Activated CD8-positive, alpha-beta memory T cell treated with anti-CD3 and anti-CD28 coated beads, Interleukin-2, amount 10 ng/mL, durations not matched to agents 7 days and 5 days (primary cell): Measurements from ENCODE around the gene COL18A1. TPM values are rescaled to one million over a fixed set of nuclear protein-coding genes. Genes with fewer than 3 reads are reported as not detected.
"Not testable (repeated sequence)": the region's sequence is repeated elsewhere in the genome, so short reads cannot be mapped to it uniquely, and the experiment has no call there.

Source experiments
- ATAC-seq: fragments of 150-1000 bp; cut with Tn5 transposase; one replicate; pipeline ENCODE4 v1.10.0; 2021; ENCODE audit warnings: moderate library complexity
- CTCF ChIA-PET: fragments of 350-600 bp; sonication (Branson Sonifier 250); formaldehyde crosslinking; loops from one replicate; lab custom pipeline; 2021; ENCODE audit warnings: antibody characterized with exemption; lab: Charles Lee
- DNase-seq: peaks from one replicate; pipeline ENCODE4 v3.0.0-alpha.2; 2020
- H3K27ac Mint-ChIP-seq: one replicate; pipeline ENCODE4 v1.8.0; 2021; ENCODE audit warnings: mild to moderate bottlenecking, mixed read lengths
- H3K27me3 Mint-ChIP-seq: one replicate; pipeline ENCODE4 v1.8.0; 2021; ENCODE audit warnings: mixed read lengths
- H3K36me3 Mint-ChIP-seq: one replicate; pipeline ENCODE4 v1.8.0; 2021; ENCODE audit warnings: mild to moderate bottlenecking, mixed read lengths
- H3K4me1 Mint-ChIP-seq: one replicate; pipeline ENCODE4 v1.8.0; 2021; ENCODE audit warnings: mixed read lengths
- H3K4me3 Mint-ChIP-seq: one replicate; pipeline ENCODE4 v1.8.0; 2021; ENCODE audit warnings: mild to moderate bottlenecking, moderate library complexity, mixed read lengths
- H3K9me3 Mint-ChIP-seq: one replicate; pipeline ENCODE4 v1.8.0; 2022; ENCODE audit warnings: low read depth, mixed read lengths
- total RNA-seq, 2 experiments: library from RNA; stranded (reverse); gene quantifications; one replicate each; pipeline ENCODE4 v1.2.3, GENCODE V29; 2021

Gene COL18A1
- total RNA-seq, 2 experiments from 2014 or later = 5.2 to 7.3 TPM

DNA sequence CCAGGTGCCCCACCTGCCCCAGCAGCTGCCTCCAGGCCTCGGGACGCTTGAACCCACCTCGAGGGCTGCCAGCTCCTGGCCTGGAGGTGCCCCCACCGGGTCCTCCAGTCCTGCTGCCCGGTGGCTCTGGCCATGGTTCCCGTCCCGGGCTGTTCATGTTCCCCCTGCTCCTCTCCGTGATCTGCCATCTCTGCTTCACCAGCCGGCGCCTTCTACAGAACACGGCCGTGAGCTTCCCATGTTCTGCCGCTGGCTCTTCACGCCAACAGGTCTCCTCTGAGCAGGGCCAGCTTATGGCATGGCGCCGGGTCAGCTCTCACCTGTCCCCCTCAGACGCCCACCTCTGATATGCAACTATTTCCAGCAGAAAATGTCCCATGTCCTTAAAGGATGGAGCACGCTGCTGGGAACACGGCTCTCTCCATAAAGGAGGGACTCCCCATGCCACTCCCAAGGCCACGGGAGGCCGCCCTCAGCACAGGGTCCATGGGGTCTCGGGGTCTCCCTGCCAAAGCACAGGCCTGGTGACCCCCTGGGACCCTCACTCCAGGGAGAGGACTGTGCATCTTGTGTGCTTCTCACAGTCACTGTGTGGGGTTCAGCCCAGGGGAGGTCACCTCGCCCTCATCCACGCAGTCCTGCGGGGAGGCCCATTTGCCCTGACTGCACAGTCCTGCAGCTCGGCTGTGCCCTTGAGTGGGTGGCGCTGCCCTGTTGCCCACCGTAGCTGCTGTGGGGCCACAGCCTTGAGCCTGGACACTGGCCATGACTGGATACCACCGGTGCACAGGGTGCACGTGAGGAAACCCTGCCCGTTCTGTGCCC, 36.7 kb downstream of the COL18A1 start:
- DNase-seq = no peak
- no peak overlapping the region for H3K4me3 Mint-ChIP-seq
- no peak for ATAC-seq
- peaks cover 7% of the 10 kb centered on the region for H3K27me3 Mint-ChIP-seq
- H3K4me1 Mint-ChIP-seq = peaks cover 7% of the 10 kb centered on the region
- no peak overlapping the region for H3K27ac Mint-ChIP-seq
- no peaks in the 10 kb centered on the region for H3K36me3 Mint-ChIP-seq
- H3K9me3 Mint-ChIP-seq = no peaks in the 10 kb centered on the region
- CTCF ChIA-PET = interaction anchor here (1.2 to 4.3 kb wide), 6 partner anchors 133 to 302 kb away, joined by 3 to 49 read pairs (median 4); no protein-coding TSS in a partner anchor

DNA sequence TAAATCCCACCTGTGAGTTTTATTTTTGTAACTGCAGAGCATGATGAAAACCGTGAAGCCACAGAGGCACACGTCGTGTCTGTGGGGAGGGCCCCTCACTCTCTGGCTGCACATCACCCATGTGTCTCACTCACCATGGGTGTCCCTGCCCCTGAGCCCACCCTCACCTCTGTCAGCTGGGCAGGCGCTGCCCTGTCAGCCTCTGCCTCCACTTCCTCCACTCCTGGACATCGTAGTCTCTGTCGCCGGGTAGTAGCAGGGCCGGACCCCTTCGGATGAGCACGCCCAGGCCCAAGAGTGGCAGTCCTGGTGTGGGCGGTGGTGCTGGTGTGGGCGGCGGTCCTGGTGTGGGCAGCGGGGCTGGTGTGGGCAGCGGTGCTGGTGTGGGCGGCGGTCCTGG, 37.3 kb downstream of the COL18A1 start:
- DNase-seq (no peak), ATAC-seq (no peak)
- Mint-ChIP-seq H3K4me3 (no peak overlapping the region), H3K27ac (no peak overlapping the region), H3K36me3 (no peaks in the 10 kb centered on the region), H3K9me3 (no peaks in the 10 kb centered on the region), H3K4me1 (peaks cover 7% of the 10 kb centered on the region), H3K27me3 (peaks cover 7% of the 10 kb centered on the region)
- CTCF ChIA-PET = interaction anchor here (1.3 kb wide), 1 partner anchor 290 kb away, joined by 3 read pairs; no protein-coding TSS in a partner anchor

DNA sequence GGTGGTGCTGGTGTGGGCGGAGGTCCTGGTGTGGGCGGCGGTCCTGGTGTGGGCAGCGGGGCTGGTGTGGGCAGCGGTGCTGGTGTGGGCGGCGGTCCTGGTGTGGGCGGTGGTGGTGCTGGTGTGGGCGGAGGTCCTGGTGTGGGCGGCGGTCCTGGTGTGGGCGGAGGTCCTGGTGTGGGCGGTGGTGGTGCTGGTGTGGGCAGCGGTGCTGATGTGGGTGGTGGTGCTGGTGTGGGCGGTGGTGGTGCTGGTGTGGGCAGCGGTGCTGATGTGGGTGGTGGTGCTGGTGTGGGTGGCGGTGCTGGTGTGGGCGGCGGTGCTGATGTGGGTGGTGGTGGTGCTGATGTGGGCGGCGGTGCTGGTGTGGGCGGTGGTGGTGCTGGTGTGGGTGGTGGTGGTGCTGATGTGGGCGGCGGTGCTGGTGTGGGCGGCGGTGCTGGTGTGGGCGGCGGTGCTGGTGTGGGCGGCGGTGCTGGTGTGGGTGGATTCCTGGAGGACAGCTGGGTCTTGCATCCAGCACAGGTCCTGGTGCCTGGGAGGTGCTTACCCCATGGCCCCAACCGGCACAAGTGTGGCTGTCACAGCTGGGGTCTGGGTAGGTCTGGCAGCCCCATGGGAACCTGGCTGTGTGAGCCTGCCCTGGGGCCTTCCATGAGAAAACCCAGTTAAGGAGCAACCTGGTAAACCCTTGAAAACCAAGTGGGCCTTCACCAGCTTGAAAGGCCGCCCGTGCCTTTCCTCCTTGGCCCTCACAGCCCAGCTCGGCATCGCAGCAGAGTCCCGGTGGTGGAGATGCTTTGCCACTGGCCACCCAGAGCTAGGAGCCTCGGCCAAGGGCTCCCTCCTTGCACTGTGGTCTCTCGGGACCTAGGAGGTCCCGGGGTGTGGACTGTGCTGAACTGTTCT, 38.0 kb downstream of the COL18A1 start:
- DNase-seq, H3K27me3 Mint-ChIP-seq, H3K9me3 Mint-ChIP-seq, H3K27ac Mint-ChIP-seq, H3K4me1 Mint-ChIP-seq, H3K36me3 Mint-ChIP-seq, ATAC-seq, CTCF ChIA-PET, H3K4me3 Mint-ChIP-seq: not testable (repeated sequence)

DNA sequence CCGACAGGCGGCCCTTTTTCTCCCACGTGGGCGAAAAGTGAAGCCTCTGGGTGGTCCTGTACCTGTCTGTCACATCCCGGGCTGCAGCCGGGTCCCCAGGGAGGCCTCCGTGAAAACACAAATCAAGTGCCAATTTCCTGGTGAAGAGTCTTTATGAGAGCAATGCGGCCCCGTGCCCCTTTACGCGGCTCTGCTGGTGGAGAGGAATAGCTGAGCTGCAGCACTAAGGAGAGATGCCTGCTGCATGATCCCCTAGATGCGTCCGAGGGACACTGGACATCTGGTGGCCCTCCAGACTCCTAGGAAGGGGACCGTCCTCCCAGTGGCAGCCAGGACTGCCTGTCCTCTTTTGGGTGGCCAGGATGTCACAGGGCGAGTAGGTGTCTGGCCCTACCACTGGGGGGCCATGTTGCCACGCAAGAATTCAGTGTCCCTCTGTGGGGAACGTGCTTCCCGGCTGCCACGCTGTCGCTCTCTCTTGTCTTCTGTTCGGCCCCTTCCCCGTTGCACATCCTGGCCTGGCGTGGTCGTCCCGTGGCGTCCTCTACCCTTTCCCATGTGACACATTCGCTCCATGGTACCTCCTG, 38.7 kb downstream of the COL18A1 start:
- Mint-ChIP-seq H3K27me3 (peaks cover 8% of the 10 kb centered on the region), H3K27ac (no peak overlapping the region)

DNA sequence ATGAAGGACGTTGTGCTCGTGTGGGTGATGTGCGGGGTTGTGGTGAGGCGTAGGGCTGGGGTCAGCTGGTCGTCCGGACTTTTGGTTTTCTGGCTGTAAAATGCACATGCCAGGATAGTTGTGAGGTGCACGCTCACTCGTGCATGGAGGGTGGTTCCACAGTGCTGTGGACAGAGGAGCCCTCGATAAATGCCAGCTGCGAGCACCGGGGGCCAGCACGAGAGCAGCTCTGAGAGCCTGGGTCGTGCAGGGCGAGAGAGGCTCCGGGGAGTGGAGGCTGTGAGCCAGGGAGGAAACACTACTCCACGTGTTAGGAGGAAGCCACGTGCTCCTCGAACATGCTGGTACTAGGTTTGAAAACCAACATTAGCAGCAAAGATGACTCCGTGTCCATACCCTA, 39.4 kb downstream of the COL18A1 start:
- Mint-ChIP-seq H3K27ac (no peak overlapping the region), H3K4me1 (peaks cover 2% of the 10 kb centered on the region), H3K4me3 (no peak overlapping the region), H3K9me3 (no peaks in the 10 kb centered on the region), H3K36me3 (no peaks in the 10 kb centered on the region), H3K27me3 (peaks cover 8% of the 10 kb centered on the region)
- DNase-seq = no peak
- no peak for ATAC-seq
- CTCF ChIA-PET = no interaction called here

More for the DNA sequence above, 38.7 kb downstream of the COL18A1 start:
- Mint-ChIP-seq H3K9me3 (no peaks in the 10 kb centered on the region), H3K4me1 (peaks cover 7% of the 10 kb centered on the region), H3K36me3 (no peaks in the 10 kb centered on the region), H3K4me3 (no peak overlapping the region)
- DNase-seq = no peak
- ATAC-seq = no peak
- CTCF ChIA-PET = no interaction called here

DNA sequence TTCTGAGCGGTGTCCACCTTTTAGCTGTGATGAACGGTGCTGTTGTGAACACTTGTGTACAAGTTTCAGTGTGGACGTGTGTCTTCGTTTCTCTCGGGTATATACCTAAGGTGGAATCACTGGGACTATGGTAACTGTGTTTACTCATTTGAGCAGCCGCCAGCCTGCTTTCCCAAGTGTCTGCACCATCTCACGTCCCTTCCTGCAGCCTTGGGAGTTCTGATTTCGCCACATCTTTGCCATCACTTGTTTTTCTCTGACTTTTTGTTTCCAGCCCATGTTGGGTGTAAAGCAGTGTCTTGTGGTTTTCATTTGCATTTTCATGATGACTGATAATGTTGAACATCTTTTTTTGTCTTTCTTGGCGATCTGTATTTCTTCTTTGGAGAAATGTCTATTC, 40.4 kb downstream of the COL18A1 start:
- no peaks in the 10 kb centered on the region for H3K4me1 Mint-ChIP-seq
- no peak overlapping the region for H3K4me3 Mint-ChIP-seq
- H3K9me3 Mint-ChIP-seq = no peaks in the 10 kb centered on the region
- no peaks in the 10 kb centered on the region for H3K36me3 Mint-ChIP-seq
- CTCF ChIA-PET = no interaction called here
- H3K27me3 Mint-ChIP-seq = peaks cover 8% of the 10 kb centered on the region
- no peak for DNase-seq
- ATAC-seq = no peak
- H3K27ac Mint-ChIP-seq = no peak overlapping the region

DNA sequence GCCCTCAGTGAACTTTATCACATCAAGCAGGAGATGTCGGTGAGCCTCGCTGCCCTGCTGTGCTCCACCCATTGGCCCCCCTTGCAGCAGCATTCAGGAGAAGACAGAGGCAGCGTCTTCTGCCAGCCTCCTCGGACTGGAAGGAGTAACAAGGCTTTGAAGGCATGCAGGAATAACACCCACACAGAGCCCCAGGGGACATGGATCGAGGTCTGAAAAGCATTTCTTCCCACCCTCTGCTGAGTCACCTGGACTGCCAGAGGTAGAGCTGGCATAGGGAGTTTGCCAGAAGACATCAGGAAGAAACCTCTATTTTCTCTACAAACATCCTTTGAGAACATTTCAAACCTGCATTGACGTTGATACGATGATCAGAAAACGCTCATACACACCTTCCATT, 42.9 kb downstream of the COL18A1 start:
- Mint-ChIP-seq H3K4me3 (no peak overlapping the region), H3K4me1 (no peaks in the 10 kb centered on the region), H3K27me3 (peaks cover 8% of the 10 kb centered on the region), H3K9me3 (peaks cover 5% of the 10 kb centered on the region), H3K36me3 (no peaks in the 10 kb centered on the region), H3K27ac (no peak overlapping the region)
- no peak for ATAC-seq
- no peak for DNase-seq
- CTCF ChIA-PET = no interaction called here

DNA sequence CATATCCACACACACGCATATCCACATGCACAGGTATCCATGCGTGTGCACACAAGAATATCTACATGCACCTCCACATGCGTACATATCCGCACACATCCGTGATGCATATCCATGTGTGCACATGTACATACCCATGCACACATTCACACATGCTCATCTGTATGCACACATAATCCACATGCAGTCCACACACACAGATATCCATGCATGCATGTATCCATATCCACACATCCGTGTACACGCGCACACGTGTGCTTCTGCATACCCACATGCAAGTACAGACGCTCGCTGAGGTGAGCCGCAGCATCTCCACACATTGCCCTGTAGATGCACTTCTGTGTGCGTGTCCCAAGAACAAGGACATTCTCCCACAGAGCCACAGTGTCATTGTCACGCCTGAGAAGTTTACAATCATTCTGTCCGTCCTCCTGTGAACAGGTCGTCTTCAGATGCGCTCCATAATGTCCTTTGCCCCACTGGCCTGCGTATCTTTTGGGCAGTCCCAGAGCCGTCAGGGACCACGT, 43.4 kb downstream of the COL18A1 start:
- ATAC-seq (no peak), DNase-seq (no peak)
- Mint-ChIP-seq H3K4me3 (no peak overlapping the region), H3K36me3 (no peaks in the 10 kb centered on the region), H3K27me3 (peaks cover 8% of the 10 kb centered on the region), H3K9me3 (peaks cover 10% of the 10 kb centered on the region), H3K4me1 (no peaks in the 10 kb centered on the region), H3K27ac (no peak overlapping the region)
- CTCF ChIA-PET = no interaction called here

DNA sequence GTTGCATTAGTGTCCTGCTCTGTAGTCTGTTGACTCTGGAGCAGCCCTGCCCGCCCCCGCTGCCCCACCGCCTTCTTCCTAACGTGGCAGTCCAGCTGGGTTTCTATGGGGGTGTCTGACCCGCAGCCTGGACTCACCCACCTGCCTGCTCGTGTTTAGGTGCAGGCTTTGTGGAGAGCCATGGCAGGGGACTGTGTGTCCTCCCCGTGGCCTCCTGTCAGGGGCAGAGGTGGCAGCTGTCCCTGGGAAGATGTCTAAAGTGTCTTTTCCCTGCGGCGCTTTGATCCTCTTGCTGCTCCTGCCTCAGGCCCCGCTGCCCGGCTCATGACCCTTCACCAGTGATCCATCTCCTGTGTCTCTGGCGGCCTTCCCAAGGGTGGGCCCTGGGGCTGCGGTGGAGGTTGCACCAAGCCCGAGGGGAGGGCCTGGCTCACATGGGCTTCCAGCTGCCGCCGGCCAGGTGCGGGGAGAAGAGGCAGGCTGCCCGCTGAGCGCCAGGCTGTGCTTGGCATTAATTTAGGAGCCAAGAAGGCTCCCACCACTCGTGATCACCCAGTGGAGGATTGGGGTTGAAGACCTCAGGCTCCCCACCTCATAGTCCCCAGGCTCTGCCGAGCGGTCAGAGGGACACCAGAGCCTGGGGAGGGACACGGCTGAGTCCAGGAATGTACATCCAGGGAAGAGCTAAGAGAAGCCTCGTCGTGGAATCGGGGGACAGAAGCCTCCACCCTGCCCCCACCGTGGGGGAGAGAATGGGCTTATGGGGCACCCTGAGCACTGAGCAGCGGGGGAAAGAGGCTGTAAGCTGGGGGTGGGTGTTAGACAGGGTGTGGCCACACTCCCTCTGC, 44.1 kb downstream of the COL18A1 start:
- H3K27ac Mint-ChIP-seq = no peak overlapping the region
- ATAC-seq = no peak

DNA sequence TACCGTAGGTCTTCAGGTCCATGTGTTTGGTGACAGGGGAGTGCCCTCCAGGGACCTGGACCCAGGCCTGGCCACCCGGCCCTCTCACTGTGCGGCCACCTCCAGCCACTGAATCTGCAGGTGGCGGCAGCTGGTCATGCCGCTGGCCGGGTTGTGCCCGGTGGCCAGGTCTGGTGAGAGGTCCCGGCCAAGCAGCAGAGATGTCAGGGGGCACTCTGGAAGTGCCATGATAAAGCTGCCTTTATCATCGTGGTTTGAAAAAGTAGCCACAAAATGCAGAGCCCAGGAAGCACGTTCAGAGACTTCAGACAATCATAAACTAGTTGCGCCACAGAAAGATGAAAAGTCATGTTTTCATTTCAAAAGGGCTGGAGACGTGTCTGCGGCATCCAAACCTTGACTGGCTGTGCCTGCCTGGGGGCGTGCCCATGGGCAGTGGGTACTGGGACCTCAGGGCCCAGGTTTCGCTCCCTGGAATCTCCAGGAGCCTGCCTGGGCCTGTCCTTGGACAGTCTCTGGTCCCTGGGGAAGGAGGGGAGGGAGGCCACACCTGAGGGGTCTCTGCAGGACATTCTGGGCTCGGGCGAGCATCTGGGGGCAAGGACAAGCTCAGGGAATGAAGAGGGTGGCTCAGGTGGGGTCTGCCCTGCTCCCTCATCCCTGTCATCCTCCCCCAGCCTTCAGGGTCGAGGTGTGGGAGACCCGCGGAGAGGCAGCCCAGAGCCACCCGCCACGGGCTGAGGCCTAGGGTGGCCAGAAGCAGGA, 44.9 kb downstream of the COL18A1 start:
- Mint-ChIP-seq H3K36me3 (no peaks in the 10 kb centered on the region), H3K4me3 (no peak overlapping the region), H3K9me3 (peaks cover 10% of the 10 kb centered on the region), H3K4me1 (no peaks in the 10 kb centered on the region), H3K27ac (no peak overlapping the region), H3K27me3 (peaks cover 6% of the 10 kb centered on the region)
- ATAC-seq = no peak
- DNase-seq = no peak
- CTCF ChIA-PET = no interaction called here

More for the DNA sequence above, 44.1 kb downstream of the COL18A1 start:
- CTCF ChIA-PET = no interaction called here
- Mint-ChIP-seq H3K4me1 (no peaks in the 10 kb centered on the region), H3K36me3 (no peaks in the 10 kb centered on the region), H3K27me3 (peaks cover 8% of the 10 kb centered on the region), H3K9me3 (peaks cover 10% of the 10 kb centered on the region), H3K4me3 (no peak overlapping the region)
- DNase-seq = no peak

DNA sequence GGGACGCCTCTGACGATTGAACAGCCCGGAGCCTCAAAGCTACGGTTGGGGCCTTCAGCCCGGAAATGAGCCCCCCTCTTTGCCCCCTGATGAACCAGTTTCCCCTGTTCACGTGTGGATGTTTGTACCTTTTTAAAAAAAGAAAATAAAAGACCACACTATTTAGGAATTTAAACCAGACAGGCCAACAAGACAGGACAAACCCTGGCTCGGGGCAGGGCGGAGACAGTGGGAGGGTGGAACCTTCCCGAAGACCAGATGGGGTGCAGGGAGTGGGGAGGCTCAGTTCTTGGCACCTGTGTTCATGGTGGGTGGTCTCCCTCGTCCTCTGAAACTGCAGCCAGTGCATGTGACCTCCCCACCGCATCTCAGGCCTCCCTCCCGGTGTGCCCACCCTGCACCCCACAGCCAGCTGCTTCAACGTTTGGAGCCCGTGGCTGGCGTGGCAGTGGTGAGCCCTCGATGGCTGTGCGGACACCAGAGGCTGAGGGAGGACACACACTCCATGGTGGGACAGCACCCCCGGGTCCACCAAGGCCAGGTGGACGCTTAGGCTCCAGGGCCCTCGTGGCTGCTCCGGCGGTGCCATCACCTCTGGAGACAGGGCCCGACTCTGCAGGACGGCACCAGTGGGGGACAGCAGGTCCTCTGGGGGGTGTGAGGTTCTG, 45.6 kb downstream of the COL18A1 start:
- DNase-seq (no peak), ATAC-seq (no peak)
- H3K9me3 Mint-ChIP-seq = peaks cover 10% of the 10 kb centered on the region
- H3K36me3 Mint-ChIP-seq = no peaks in the 10 kb centered on the region
- no peak overlapping the region for H3K4me3 Mint-ChIP-seq
- CTCF ChIA-PET = no interaction called here
- H3K27me3 Mint-ChIP-seq = peaks cover 6% of the 10 kb centered on the region
- H3K27ac Mint-ChIP-seq = no peak overlapping the region
- H3K4me1 Mint-ChIP-seq = no peaks in the 10 kb centered on the region
